ENCODE measurements around the gene EHMT2.

The EHMT2 gene

GRCh38 chr6:31876357-31876756 is 21.1 kb downstream of the EHMT2 start:
- DNase-seq = no peak
- H2AK5ac ChIP-seq (ENCODE audit: low read length, severe bottlenecking) = no peak overlapping the region
- H3K27ac ChIP-seq (ENCODE audit: low read length, poor library complexity, severe bottlenecking) = no peak overlapping the region
- H2BK120ac ChIP-seq (ENCODE audit: low read depth, low read length) = no peak overlapping the region
- no peak overlapping the region for H3K9ac ChIP-seq (ENCODE audit: low read length)
- peaks cover 5% of the 10 kb centered on the region for H3K4me1 ChIP-seq (ENCODE audit: control insufficient read depth, insufficient read depth, low read depth, low read length)
- no peak overlapping the region for H3K4ac ChIP-seq (ENCODE audit: low read depth in 1 of 2, low read length in 2 of 2)
- H2BK5ac ChIP-seq (ENCODE audit: low read depth, low read length, poor library complexity, severe bottlenecking) = no peak overlapping the region
- no peak overlapping the region for H2AFZ ChIP-seq (ENCODE audit: low read depth, low read length)
- no peaks in the 10 kb centered on the region for H3K79me1 ChIP-seq (replicated peaks; ENCODE audit: low read length, poor library complexity, severe bottlenecking)
- H2BK12ac ChIP-seq (ENCODE audit: low read length in 2 of 2) = no peak overlapping the region
- H3K4me3 ChIP-seq (ENCODE audit: insufficient read depth in 1 of 2, low read depth in 1 of 2, low read length in 2 of 2) = no peak overlapping the region
- 94% methylated on average over 6 of the region's 7 CpGs for WGBS
- no peak overlapping the region for H4K91ac ChIP-seq (ENCODE audit: low read length)
- no peak overlapping the region for H4K8ac ChIP-seq (ENCODE audit: low read length)
- H3K23ac ChIP-seq (ENCODE audit: low read length in 2 of 2) = no peak overlapping the region
- H3K36me3 ChIP-seq (ENCODE audit: control insufficient read depth in 1 of 2, insufficient read depth in 2 of 2, low read depth in 1 of 2, low read length in 2 of 2) = peaks cover 20 to 27% of the 10 kb centered on the region in 2 experiments
- no peak overlapping the region for H3K4me2 ChIP-seq (ENCODE audit: low read length, poor library complexity, severe bottlenecking)
- H3K14ac ChIP-seq (ENCODE audit: low read length in 2 of 2) = no peak overlapping the region
- no peaks in the 10 kb centered on the region for H3K9me3 ChIP-seq (ENCODE audit: control insufficient read depth, low read length)
- no peak overlapping the region for H3K18ac ChIP-seq (ENCODE audit: low read depth in 1 of 2, low read length in 2 of 2)
- no peak overlapping the region for H2BK15ac ChIP-seq (ENCODE audit: low read depth, poor library complexity, severe bottlenecking)
- peaks cover 0 to 5% of the 10 kb centered on the region in 2 experiments for H3K27me3 ChIP-seq (ENCODE audit: control insufficient read depth in 1 of 2, insufficient read depth in 1 of 2, low read length in 2 of 2)

GRCh38 chr6:31875877-31876276 is 21.6 kb downstream of the EHMT2 start:
- Histone ChIP-seq H3K23ac (ENCODE audit: low read length in 2 of 2) (no peak overlapping the region), H3K27ac (ENCODE audit: low read length, poor library complexity, severe bottlenecking) (no peak overlapping the region), H3K18ac (ENCODE audit: low read depth in 1 of 2, low read length in 2 of 2) (no peak overlapping the region), H3K4me1 (ENCODE audit: control insufficient read depth, insufficient read depth, low read depth, low read length) (peaks cover 9% of the 10 kb centered on the region), H2AK5ac (ENCODE audit: low read length, severe bottlenecking) (no peak overlapping the region), H3K4me2 (ENCODE audit: low read length, poor library complexity, severe bottlenecking) (no peak overlapping the region), H3K36me3 (ENCODE audit: control insufficient read depth in 1 of 2, insufficient read depth in 2 of 2, low read depth in 1 of 2, low read length in 2 of 2) (peaks cover 16 to 22% of the 10 kb centered on the region in 2 experiments), H3K9ac (ENCODE audit: low read length) (no peak overlapping the region), H3K4ac (ENCODE audit: low read depth in 1 of 2, low read length in 2 of 2) (no peak overlapping the region), H2BK12ac (ENCODE audit: low read length in 2 of 2) (no peak overlapping the region), H2BK5ac (ENCODE audit: low read depth, low read length, poor library complexity, severe bottlenecking) (no peak overlapping the region), H2AFZ (ENCODE audit: low read depth, low read length) (no peak overlapping the region), H3K9me3 (ENCODE audit: control insufficient read depth, low read length) (no peaks in the 10 kb centered on the region), H2BK15ac (ENCODE audit: low read depth, poor library complexity, severe bottlenecking) (no peak overlapping the region), H4K8ac (ENCODE audit: low read length) (no peak overlapping the region), H3K79me1 (replicated peaks; ENCODE audit: low read length, poor library complexity, severe bottlenecking) (no peaks in the 10 kb centered on the region), H3K27me3 (ENCODE audit: control insufficient read depth in 1 of 2, insufficient read depth in 1 of 2, low read length in 2 of 2) (peaks cover 0 to 5% of the 10 kb centered on the region in 2 experiments), H2BK120ac (ENCODE audit: low read depth, low read length) (no peak overlapping the region), H3K14ac (ENCODE audit: low read length in 2 of 2) (no peak overlapping the region), H3K4me3 (ENCODE audit: insufficient read depth in 1 of 2, low read depth in 1 of 2, low read length in 2 of 2) (no peak overlapping the region), H4K91ac (ENCODE audit: low read length) (no peak overlapping the region)
- no peak for DNase-seq
- WGBS = 85% methylated on average over 4 of the region's 5 CpGs

DNA sequence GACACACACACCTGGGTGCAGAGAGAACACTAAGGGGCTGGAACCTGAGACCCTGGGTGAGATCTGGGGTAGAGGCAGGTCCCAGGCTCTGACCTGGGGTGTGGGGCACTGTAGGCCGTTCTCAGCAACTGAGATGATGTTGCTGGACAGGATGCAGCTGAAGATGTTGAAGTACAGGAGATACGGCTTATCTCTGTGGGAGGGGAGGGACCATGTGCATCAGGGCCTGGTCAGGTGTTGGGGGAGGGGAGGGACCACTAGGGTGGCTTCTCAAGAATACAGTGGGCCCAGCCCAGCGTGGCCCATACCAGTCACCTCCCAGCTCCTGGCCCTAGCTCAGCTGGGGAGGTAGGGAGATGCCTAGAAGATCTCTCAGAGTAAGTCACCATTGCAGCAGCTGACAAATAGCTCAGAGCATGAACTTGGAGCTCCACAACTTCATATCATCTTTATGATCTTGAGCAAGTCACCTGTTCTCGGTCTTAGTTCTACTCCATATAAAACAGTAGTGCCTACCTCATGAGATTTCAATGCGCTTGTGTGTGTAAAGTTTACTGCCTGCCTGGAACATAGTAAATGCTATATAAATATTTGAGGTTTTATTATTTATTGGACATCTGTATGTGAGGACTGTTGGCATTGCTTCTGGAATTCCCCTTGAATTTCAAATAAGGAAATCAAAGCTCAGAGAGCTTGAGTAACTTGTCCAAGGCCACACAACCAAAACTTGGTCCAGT is 22.5 kb downstream of the EHMT2 start:
- Histone ChIP-seq H3K4me2 (ENCODE audit: low read length, poor library complexity, severe bottlenecking) (no peak overlapping the region), H3K18ac (ENCODE audit: low read depth in 1 of 2, low read length in 2 of 2) (no peak overlapping the region), H2BK120ac (ENCODE audit: low read depth, low read length) (no peak overlapping the region), H3K9ac (ENCODE audit: low read length) (no peak overlapping the region), H3K27ac (ENCODE audit: low read length, poor library complexity, severe bottlenecking) (no peak overlapping the region), H3K4me3 (ENCODE audit: insufficient read depth in 1 of 2, low read depth in 1 of 2, low read length in 2 of 2) (no peak overlapping the region), H2AFZ (ENCODE audit: low read depth, low read length) (no peak overlapping the region), H2BK5ac (ENCODE audit: low read depth, low read length, poor library complexity, severe bottlenecking) (no peak overlapping the region), H3K9me3 (ENCODE audit: control insufficient read depth, low read length) (no peaks in the 10 kb centered on the region), H4K91ac (ENCODE audit: low read length) (no peak overlapping the region), H3K4ac (ENCODE audit: low read depth in 1 of 2, low read length in 2 of 2) (no peak overlapping the region), H2BK12ac (ENCODE audit: low read length in 2 of 2) (no peak overlapping the region), H3K14ac (ENCODE audit: low read length in 2 of 2) (no peak overlapping the region), H2AK5ac (ENCODE audit: low read length, severe bottlenecking) (no peak overlapping the region), H2BK15ac (ENCODE audit: low read depth, poor library complexity, severe bottlenecking) (no peak overlapping the region), H3K23ac (ENCODE audit: low read length in 2 of 2) (no peak overlapping the region), H3K4me1 (ENCODE audit: control insufficient read depth, insufficient read depth, low read depth, low read length) (peaks cover 15% of the 10 kb centered on the region), H4K8ac (ENCODE audit: low read length) (no peak overlapping the region), H3K79me1 (replicated peaks; ENCODE audit: low read length, poor library complexity, severe bottlenecking) (no peaks in the 10 kb centered on the region), H3K36me3 (ENCODE audit: control insufficient read depth in 1 of 2, insufficient read depth in 2 of 2, low read depth in 1 of 2, low read length in 2 of 2) (peaks cover 7 to 13% of the 10 kb centered on the region in 2 experiments), H3K27me3 (ENCODE audit: control insufficient read depth in 1 of 2, insufficient read depth in 1 of 2, low read length in 2 of 2) (peaks cover 0 to 9% of the 10 kb centered on the region in 2 experiments)
- no peak for DNase-seq
- 61% methylated on average over 2 of the region's 5 CpGs for WGBS

DNA sequence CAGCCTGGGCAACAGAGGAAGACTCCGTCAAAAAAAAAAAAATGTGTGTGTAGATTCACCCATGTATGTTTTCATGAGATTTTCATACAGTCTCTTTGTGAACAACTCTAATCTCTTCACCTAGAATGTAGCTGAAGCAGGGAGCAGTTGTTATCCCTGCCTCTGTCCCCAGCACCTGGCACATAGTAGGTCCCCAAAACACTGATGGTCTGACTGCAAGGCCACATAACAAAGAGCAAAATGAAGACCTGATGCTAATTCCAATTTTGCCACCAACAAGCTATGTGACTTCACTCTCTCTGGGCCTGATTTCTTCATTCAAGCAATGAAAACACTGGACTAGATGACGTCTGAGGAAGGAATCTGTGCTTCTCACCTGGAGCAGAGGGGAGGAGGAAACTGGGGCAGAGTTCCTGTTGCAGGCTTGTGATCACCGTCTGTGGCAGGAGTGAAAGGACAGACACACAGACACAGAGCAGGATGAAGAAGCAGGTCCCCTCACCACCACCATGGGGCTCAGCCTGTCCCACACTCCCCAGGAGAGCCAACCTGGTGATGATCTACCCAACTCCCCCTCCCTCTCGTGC is 23.3 kb downstream of the EHMT2 start:
- WGBS = 73% methylated on average over 3 of the region's 4 CpGs
- Histone ChIP-seq H3K27ac (ENCODE audit: low read length, poor library complexity, severe bottlenecking) (no peak overlapping the region), H3K14ac (ENCODE audit: low read length in 2 of 2) (no peak overlapping the region), H3K36me3 (ENCODE audit: control insufficient read depth in 1 of 2, insufficient read depth in 2 of 2, low read depth in 1 of 2, low read length in 2 of 2) (peaks cover 0 to 5% of the 10 kb centered on the region in 2 experiments), H3K4ac (ENCODE audit: low read depth in 1 of 2, low read length in 2 of 2) (no peak overlapping the region), H3K4me1 (ENCODE audit: control insufficient read depth, insufficient read depth, low read depth, low read length) (peaks cover 17% of the 10 kb centered on the region), H2BK120ac (ENCODE audit: low read depth, low read length) (no peak overlapping the region), H3K27me3 (ENCODE audit: control insufficient read depth in 1 of 2, insufficient read depth in 1 of 2, low read length in 2 of 2) (peaks cover 0 to 14% of the 10 kb centered on the region in 2 experiments), H2AK5ac (ENCODE audit: low read length, severe bottlenecking) (no peak overlapping the region), H3K9me3 (ENCODE audit: control insufficient read depth, low read length) (no peaks in the 10 kb centered on the region), H3K4me2 (ENCODE audit: low read length, poor library complexity, severe bottlenecking) (no peak overlapping the region), H2BK12ac (ENCODE audit: low read length in 2 of 2) (no peak overlapping the region), H3K9ac (ENCODE audit: low read length) (no peak overlapping the region), H2AFZ (ENCODE audit: low read depth, low read length) (no peak overlapping the region), H2BK5ac (ENCODE audit: low read depth, low read length, poor library complexity, severe bottlenecking) (no peak overlapping the region), H3K18ac (ENCODE audit: low read depth in 1 of 2, low read length in 2 of 2) (no peak overlapping the region), H4K91ac (ENCODE audit: low read length) (no peak overlapping the region), H3K23ac (ENCODE audit: low read length in 2 of 2) (no peak overlapping the region), H4K8ac (ENCODE audit: low read length) (no peak overlapping the region), H2BK15ac (ENCODE audit: low read depth, poor library complexity, severe bottlenecking) (no peak overlapping the region), H3K79me1 (replicated peaks; ENCODE audit: low read length, poor library complexity, severe bottlenecking) (no peaks in the 10 kb centered on the region), H3K4me3 (ENCODE audit: insufficient read depth in 1 of 2, low read depth in 1 of 2, low read length in 2 of 2) (no peak overlapping the region)
- no peak for DNase-seq

Data from mesenchymal stem cell (in vitro differentiated cells and primary cell).